Measurements from ENCODE around the gene ASF1A.

The ASF1A gene

GRCh38 chr6:118917546-118918328 is 23.8 kb downstream of the ASF1A start:
- Histone ChIP-seq H2AK5ac (ENCODE audit: low read length) (no peak overlapping the region), H3K79me1 (ENCODE audit: low read length) (no peaks in the 10 kb centered on the region), H4K91ac (ENCODE audit: low read depth, low read length) (no peak overlapping the region), H3K79me2 (ENCODE audit: control insufficient read depth, insufficient read depth, low read length, poor library complexity) (no peaks in the 10 kb centered on the region), H3K4me3 (ENCODE audit: low read depth, low read length) (no peak overlapping the region), H4K8ac (ENCODE audit: low read depth, low read length) (no peak overlapping the region), H3K18ac (ENCODE audit: low read length) (no peak overlapping the region), H2BK5ac (ENCODE audit: low read depth, low read length, poor library complexity) (no peak overlapping the region), H3K4me2 (ENCODE audit: low read length) (no peak overlapping the region), H4K12ac (ENCODE audit: low read depth, low read length) (no peak overlapping the region), H3K4ac (ENCODE audit: low read depth, low read length) (no peak overlapping the region), H3K9ac (ENCODE audit: low read length) (no peak overlapping the region), H3K23ac (ENCODE audit: low read length) (no peak overlapping the region), H3K27me3 (ENCODE audit: insufficient read depth, low read length) (no peaks in the 10 kb centered on the region), H2BK12ac (ENCODE audit: low read length) (no peak overlapping the region), H2AFZ (ENCODE audit: insufficient read depth, low read length, poor library complexity) (no peak overlapping the region), H3K36me3 (ENCODE audit: control insufficient read depth in 1 of 2, insufficient read depth in 2 of 2, low read length in 2 of 2) (peaks cover 5 to 22% of the 10 kb centered on the region in 2 experiments), H2BK120ac (ENCODE audit: insufficient read depth, low read length, poor library complexity) (no peak overlapping the region), H3K9me3 (ENCODE audit: insufficient read depth, low read depth, low read length) (no peaks in the 10 kb centered on the region), H3K4me1 (ENCODE audit: control insufficient read depth in 1 of 2, insufficient read depth in 2 of 2, low read length in 2 of 2) (no peaks in the 10 kb centered on the region), H3K27ac (ENCODE audit: low read depth, low read length) (no peak overlapping the region), H3K14ac (ENCODE audit: low read length) (no peak overlapping the region)
- DNase-seq = no peak
- no CpG with 5 or more reads among the region's 5 CpGs for WGBS (ENCODE audit: extremely low coverage, insufficient coverage, insufficient read length)

GRCh38 chr6:118918329-118918725 is 24.4 kb downstream of the ASF1A start:
- Histone ChIP-seq H2BK120ac (ENCODE audit: insufficient read depth, low read length, poor library complexity) (no peak overlapping the region), H3K4me2 (ENCODE audit: low read length) (no peak overlapping the region), H2AK5ac (ENCODE audit: low read length) (no peak overlapping the region), H3K79me1 (ENCODE audit: low read length) (no peaks in the 10 kb centered on the region), H3K27ac (ENCODE audit: low read depth, low read length) (no peak overlapping the region), H4K91ac (ENCODE audit: low read depth, low read length) (no peak overlapping the region), H3K4me3 (ENCODE audit: low read depth, low read length) (no peak overlapping the region), H3K18ac (ENCODE audit: low read length) (no peak overlapping the region), H3K9me3 (ENCODE audit: insufficient read depth, low read depth, low read length) (no peaks in the 10 kb centered on the region), H4K8ac (ENCODE audit: low read depth, low read length) (no peak overlapping the region), H3K9ac (ENCODE audit: low read length) (no peak overlapping the region), H3K14ac (ENCODE audit: low read length) (no peak overlapping the region), H3K23ac (ENCODE audit: low read length) (no peak overlapping the region), H2BK12ac (ENCODE audit: low read length) (no peak overlapping the region), H2BK5ac (ENCODE audit: low read depth, low read length, poor library complexity) (no peak overlapping the region), H3K36me3 (ENCODE audit: control insufficient read depth in 1 of 2, insufficient read depth in 2 of 2, low read length in 2 of 2) (peaks cover 7 to 23% of the 10 kb centered on the region in 2 experiments), H4K12ac (ENCODE audit: low read depth, low read length) (no peak overlapping the region), H3K4ac (ENCODE audit: low read depth, low read length) (no peak overlapping the region), H3K27me3 (ENCODE audit: insufficient read depth, low read length) (no peaks in the 10 kb centered on the region), H3K79me2 (ENCODE audit: control insufficient read depth, insufficient read depth, low read length, poor library complexity) (no peaks in the 10 kb centered on the region), H3K4me1 (ENCODE audit: control insufficient read depth in 1 of 2, insufficient read depth in 2 of 2, low read length in 2 of 2) (no peaks in the 10 kb centered on the region), H2AFZ (ENCODE audit: insufficient read depth, low read length, poor library complexity) (no peak overlapping the region)
- DNase-seq = no peak
- WGBS (ENCODE audit: extremely low coverage, insufficient coverage, insufficient read length) = no CpG with 5 or more reads among the region's 2 CpGs

GRCh38 chr6:118921084-118921483 is 27.1 kb downstream of the ASF1A start:
- H3K27ac ChIP-seq (ENCODE audit: low read depth, low read length) = no peak overlapping the region
- DNase-seq = no peak
- H3K79me2 ChIP-seq (ENCODE audit: control insufficient read depth, insufficient read depth, low read length, poor library complexity) = no peaks in the 10 kb centered on the region
- no peak overlapping the region for H3K14ac ChIP-seq (ENCODE audit: low read length)
- no peak overlapping the region for H3K23ac ChIP-seq (ENCODE audit: low read length)
- H3K4me3 ChIP-seq (ENCODE audit: low read depth, low read length) = no peak overlapping the region
- H3K27me3 ChIP-seq (ENCODE audit: insufficient read depth, low read length) = no peaks in the 10 kb centered on the region
- H2AK5ac ChIP-seq (ENCODE audit: low read length) = no peak overlapping the region
- H2BK5ac ChIP-seq (ENCODE audit: low read depth, low read length, poor library complexity) = no peak overlapping the region
- H3K79me1 ChIP-seq (ENCODE audit: low read length) = no peaks in the 10 kb centered on the region
- no peak overlapping the region for H3K4ac ChIP-seq (ENCODE audit: low read depth, low read length)
- H3K36me3 ChIP-seq (ENCODE audit: control insufficient read depth in 1 of 2, insufficient read depth in 2 of 2, low read length in 2 of 2) = peaks cover 4 to 19% of the 10 kb centered on the region in 2 experiments
- no peak overlapping the region for H3K9ac ChIP-seq (ENCODE audit: low read length)
- H4K91ac ChIP-seq (ENCODE audit: low read depth, low read length) = no peak overlapping the region
- WGBS (ENCODE audit: extremely low coverage, insufficient coverage, insufficient read length) = no CpG with 5 or more reads among the region's 1 CpG
- no peak overlapping the region for H2AFZ ChIP-seq (ENCODE audit: insufficient read depth, low read length, poor library complexity)
- no peak overlapping the region for H3K4me2 ChIP-seq (ENCODE audit: low read length)
- no peak overlapping the region for H4K8ac ChIP-seq (ENCODE audit: low read depth, low read length)
- H2BK120ac ChIP-seq (ENCODE audit: insufficient read depth, low read length, poor library complexity) = no peak overlapping the region
- no peak overlapping the region for H3K18ac ChIP-seq (ENCODE audit: low read length)
- no peak overlapping the region for H2BK12ac ChIP-seq (ENCODE audit: low read length)
- H3K9me3 ChIP-seq (ENCODE audit: insufficient read depth, low read depth, low read length) = no peaks in the 10 kb centered on the region
- H4K12ac ChIP-seq (ENCODE audit: low read depth, low read length) = no peak overlapping the region
- no peaks in the 10 kb centered on the region for H3K4me1 ChIP-seq (ENCODE audit: control insufficient read depth in 1 of 2, insufficient read depth in 2 of 2, low read length in 2 of 2)

- Histone ChIP-seq H3K36me3 (ENCODE audit: control insufficient read depth in 1 of 2, insufficient read depth in 2 of 2, low read length in 2 of 2) (peaks cover 2 to 16% of the 10 kb centered on the region in 2 experiments), H3K27ac (ENCODE audit: low read depth, low read length) (no peak overlapping the region), H3K23ac (ENCODE audit: low read length) (no peak overlapping the region), H3K14ac (ENCODE audit: low read length) (no peak overlapping the region), H3K4me2 (ENCODE audit: low read length) (no peak overlapping the region), H3K79me2 (ENCODE audit: control insufficient read depth, insufficient read depth, low read length, poor library complexity) (no peaks in the 10 kb centered on the region), H3K9me3 (ENCODE audit: insufficient read depth, low read depth, low read length) (no peaks in the 10 kb centered on the region), H3K18ac (ENCODE audit: low read length) (no peak overlapping the region), H4K8ac (ENCODE audit: low read depth, low read length) (no peak overlapping the region), H3K79me1 (ENCODE audit: low read length) (no peaks in the 10 kb centered on the region), H4K91ac (ENCODE audit: low read depth, low read length) (no peak overlapping the region), H2AK5ac (ENCODE audit: low read length) (no peak overlapping the region), H3K4ac (ENCODE audit: low read depth, low read length) (no peak overlapping the region), H2BK120ac (ENCODE audit: insufficient read depth, low read length, poor library complexity) (no peak overlapping the region), H4K12ac (ENCODE audit: low read depth, low read length) (no peak overlapping the region), H2AFZ (ENCODE audit: insufficient read depth, low read length, poor library complexity) (no peak overlapping the region), H3K9ac (ENCODE audit: low read length) (no peak overlapping the region), H3K4me1 (ENCODE audit: control insufficient read depth in 1 of 2, insufficient read depth in 2 of 2, low read length in 2 of 2) (no peaks in the 10 kb centered on the region), H2BK12ac (ENCODE audit: low read length) (no peak overlapping the region), H2BK5ac (ENCODE audit: low read depth, low read length, poor library complexity) (no peak overlapping the region), H3K27me3 (ENCODE audit: insufficient read depth, low read length) (no peaks in the 10 kb centered on the region), H3K4me3 (ENCODE audit: low read depth, low read length) (no peak overlapping the region)
- WGBS (ENCODE audit: extremely low coverage, insufficient coverage, insufficient read length) = no CpG with 5 or more reads among the region's 3 CpGs
- no peak for DNase-seq
These were observed 29.1 kb downstream of the ASF1A start for GRCh38 chr6:118923035-118923434.

Data from trophoblast cell (in vitro differentiated cells and primary cell).